H1 (cell line): ENCODE data around the gene ARSK. TPM values are rescaled to one million over a fixed set of nuclear protein-coding genes. Genes with fewer than 3 reads are reported as not detected.

Source experiments
- CTCF ChIA-PET: fragments of 300-600 bp; sonication (Branson Sonifier 250); formaldehyde crosslinking; loops from one replicate; lab custom pipeline; 2021; ENCODE audit not compliant: partially characterized antibody; lab: Charles Lee
- POLR2A ChIA-PET: fragments of 300-600 bp; sonication (Branson Sonifier 250); formaldehyde crosslinking; loops from one replicate; lab custom pipeline; 2021; ENCODE audit warnings: inconsistent platforms; ENCODE audit not compliant: partially characterized antibody; lab: Charles Lee
- DNase-seq, 2 experiments: peaks; one replicate each; pipeline versions ENCODE4 v3.0.0 to v3.0.0-alpha.2; 2010 to 2022; ENCODE audit warnings: low spot score in 2 of 2, low read depth in 1 of 2, mixed read lengths in 1 of 2
- FAIRE-seq: peaks from 2 replicates; lab custom pipeline; 2011; peaks lifted over from hg19 to GRCh38; lab: Jason Lieb, UNC
- H2AFZ ChIP-seq: 2 replicates; pipeline ENCODE4 v1.8.1; 2012; ENCODE audit warnings: low read length, inconsistent platforms
- H2AK5ac ChIP-seq: 2 replicates; pipeline ENCODE4 v1.6.1; 2013; ENCODE audit warnings: low read depth, low read length
- H2BK120ac ChIP-seq: replicated peaks from 2 replicates; pipeline ENCODE3; 2013; ENCODE audit warnings: low read depth, low read length, inconsistent platforms
- H2BK12ac ChIP-seq: 2 replicates; pipeline ENCODE4 v1.6.1; 2013; ENCODE audit warnings: low read depth, low read length
- H2BK15ac ChIP-seq: 2 replicates; pipeline ENCODE4 v1.6.1; 2013; ENCODE audit warnings: low read length
- H2BK20ac ChIP-seq: 2 replicates; pipeline ENCODE4 v1.6.1; 2013; ENCODE audit warnings: low read length
- H2BK5ac ChIP-seq: 2 replicates; pipeline ENCODE4 v1.6.1; 2013; ENCODE audit warnings: low read depth, low read length
- H3K14ac ChIP-seq: 2 replicates; pipeline ENCODE4 v1.6.1; 2013; ENCODE audit warnings: inconsistent platforms; ENCODE audit not compliant: insufficient read length
- H3K18ac ChIP-seq: 2 replicates; pipeline ENCODE4 v1.6.1; 2013; ENCODE audit warnings: low read length; ENCODE audit errors: extremely low read depth
- H3K23ac ChIP-seq: 2 replicates; pipeline ENCODE4 v1.6.1; 2013; ENCODE audit warnings: inconsistent platforms; ENCODE audit not compliant: insufficient read length
- H3K23me2 ChIP-seq: 2 replicates; pipeline ENCODE4 v1.6.1; 2013; ENCODE audit warnings: low read depth, low read length
- H3K27ac ChIP-seq: 2 replicates; pipeline ENCODE4 v1.6.1; 2011; ENCODE audit warnings: low read depth, low read length, inconsistent platforms
- H3K27me3 ChIP-seq, 4 experiments: replicated peaks in 1 of 4; 1 replicate in 1 of 4; 2 replicates in 3 of 4; pipeline versions ENCODE4 v1.6.1 to v1.8.1; 2011 to 2013; ENCODE audit warnings: low read length in 3 of 4, mild to moderate bottlenecking in 3 of 4, inconsistent platforms in 2 of 4, mixed read lengths in 2 of 4, moderate library complexity in 1 of 4; ENCODE audit not compliant: control insufficient read depth in 3 of 4, insufficient read depth in 3 of 4; ENCODE audit errors: extremely low read depth in 1 of 4
- H3K36me3 ChIP-seq, 4 experiments: 2 replicates each; pipeline versions ENCODE4 v1.6.1 to v1.8.1; 2011 to 2013; ENCODE audit warnings: mild to moderate bottlenecking in 4 of 4, low read length in 3 of 4, moderate library complexity in 2 of 4, control low read depth in 1 of 4, inconsistent platforms in 1 of 4; ENCODE audit not compliant: insufficient read depth in 4 of 4, control insufficient read depth in 2 of 4
- H3K4ac ChIP-seq: replicated peaks from 2 replicates; pipeline ENCODE3; 2013; ENCODE audit warnings: low read length, low read depth, mixed read lengths, inconsistent platforms; ENCODE audit not compliant: insufficient read length
- H3K4me1 ChIP-seq, 4 experiments: replicated peaks in 1 of 4; 1 replicate in 1 of 4; 2 replicates in 3 of 4; pipeline versions ENCODE4 v1.6.1 to v1.8.1; 2011 to 2013; ENCODE audit warnings: low read length in 3 of 4, inconsistent platforms in 2 of 4, mixed read lengths in 1 of 4; ENCODE audit not compliant: insufficient read depth in 4 of 4, control insufficient read depth in 3 of 4
- H3K4me2 ChIP-seq, 2 experiments: 2 replicates each; pipeline versions ENCODE4 v1.6.1 to v1.8.1; 2011 to 2013; ENCODE audit warnings: low read depth in 2 of 2, low read length in 2 of 2, control low read depth in 1 of 2, inconsistent platforms in 1 of 2, mild to moderate bottlenecking in 1 of 2; ENCODE audit not compliant: insufficient read depth in 1 of 2
- H3K4me3 ChIP-seq, 4 experiments: fragments of 200-600, 300-600 bp in 1 of 4; sonication (generic), shearing (Covaris generic), sonication (Bioruptor Twin) in 1 of 4; 2 replicates each; pipeline versions ENCODE4 v1.5.1 to v1.8.1; 2011 to 2016; ENCODE audit warnings: low read length in 4 of 4, low read depth in 3 of 4, control low read depth in 2 of 4, inconsistent platforms in 2 of 4, mild to moderate bottlenecking in 2 of 4, mixed read lengths in 1 of 4, moderate library complexity in 1 of 4; ENCODE audit not compliant: insufficient read depth in 2 of 4; ENCODE audit errors: extremely low read depth in 1 of 4
- H3K56ac ChIP-seq: replicated peaks from 2 replicates; pipeline ENCODE3; 2013; ENCODE audit warnings: low read depth, mild to moderate bottlenecking, mixed read lengths, low read length, inconsistent platforms; ENCODE audit not compliant: insufficient read length
- H3K79me1 ChIP-seq: 2 replicates; pipeline ENCODE4 v1.6.1; 2013; ENCODE audit warnings: low read depth, low read length, control low read depth
- H3K79me2 ChIP-seq, 2 experiments: 2 replicates each; pipeline versions ENCODE4 v1.6.1 to v1.8.1; 2012 to 2013; ENCODE audit warnings: low read length in 2 of 2, mild to moderate bottlenecking in 2 of 2, inconsistent platforms in 1 of 2; ENCODE audit not compliant: insufficient read depth in 2 of 2, control insufficient read depth in 1 of 2
- H3K9ac ChIP-seq, 4 experiments: replicated peaks in 1 of 4; 1 replicate in 1 of 4; 2 replicates in 3 of 4; pipeline versions ENCODE4 v1.6.1 to v1.8.1; 2011 to 2013; ENCODE audit warnings: low read depth in 3 of 4, low read length in 3 of 4, control low read depth in 2 of 4, mild to moderate bottlenecking in 2 of 4, moderate library complexity in 2 of 4, inconsistent platforms in 1 of 4; ENCODE audit errors: extremely low read depth in 1 of 4
- H3K9me3 ChIP-seq, 2 experiments: 2 replicates each; pipeline versions ENCODE4 v1.6.1 to v1.8.1; 2012 to 2013; ENCODE audit warnings: mild to moderate bottlenecking in 2 of 2, moderate library complexity in 2 of 2, control low read depth in 1 of 2, inconsistent platforms in 1 of 2, low read depth in 1 of 2, low read length in 1 of 2, mixed read lengths in 1 of 2; ENCODE audit not compliant: insufficient read depth in 2 of 2
- H4K20me1 ChIP-seq, 2 experiments: replicated peaks in 1 of 2; 2 replicates each; pipeline versions ENCODE3 to v1.8.1; 2011 to 2013; ENCODE audit warnings: inconsistent platforms in 2 of 2, low read length in 2 of 2, mild to moderate bottlenecking in 1 of 2; ENCODE audit not compliant: insufficient read depth in 2 of 2, control insufficient read depth in 1 of 2
- H4K5ac ChIP-seq: 2 replicates; pipeline ENCODE4 v1.6.1; 2013; ENCODE audit warnings: low read length, low read depth, mixed read lengths, inconsistent platforms; ENCODE audit not compliant: insufficient read length
- H4K8ac ChIP-seq: 2 replicates; pipeline ENCODE4 v1.8.0; 2013; ENCODE audit warnings: mild to moderate bottlenecking, moderate library complexity, low read length, inconsistent platforms; ENCODE audit not compliant: insufficient read depth; ENCODE audit errors: extremely low read depth
- H4K91ac ChIP-seq: replicated peaks from 2 replicates; pipeline ENCODE3; 2013; ENCODE audit warnings: low read length, mixed read lengths, inconsistent platforms; ENCODE audit not compliant: insufficient read length
- ATF2 ChIP-seq: IDR thresholded peaks from 2 replicates; pipeline ENCODE4 v1.6.1; 2012; ENCODE audit warnings: low read length, inconsistent platforms
- BRCA1 ChIP-seq: IDR thresholded peaks from 2 replicates; pipeline ENCODE4 v1.6.1; 2012; ENCODE audit warnings: low read depth, low read length, improper control_type of control experiment
- CHD2 ChIP-seq: IDR thresholded peaks from 2 replicates; pipeline ENCODE4 v1.6.1; 2012; ENCODE audit warnings: low read length, improper control_type of control experiment
- EZH2 ChIP-seq: fragments of 200-600 bp; sonication (generic); IDR thresholded peaks from 2 replicates; pipeline ENCODE4 v1.7.1; 2012; ENCODE audit warnings: low read depth, mild to moderate bottlenecking, moderate library complexity, low read length, inconsistent platforms; ENCODE audit not compliant: severe bottlenecking
- GTF2F1 ChIP-seq: IDR thresholded peaks from 2 replicates; pipeline ENCODE4 v1.6.1; 2012; ENCODE audit warnings: low read depth, low read length, improper control_type of control experiment, borderline replicate concordance
- RNF2 ChIP-seq: fragments of 200-900, 300-1000 bp; sonication (generic); IDR thresholded peaks from 2 replicates; pipeline ENCODE4 v1.7.1; 2016; ENCODE audit warnings: borderline replicate concordance, low read depth, mild to moderate bottlenecking, antibody characterized with exemption, low read length; ENCODE audit not compliant: poor library complexity, severe bottlenecking; ENCODE audit errors: missing control alignments
- SIN3A ChIP-seq, 2 experiments: IDR thresholded peaks in 1 of 2; conservative IDR thresholded peaks in 1 of 2; 2 replicates each; pipeline ENCODE4 v1.6.1; 2011 to 2012; ENCODE audit warnings: low read length in 2 of 2, improper control_type of control experiment in 1 of 2, low read depth in 1 of 2, mild to moderate bottlenecking in 1 of 2
- ZNF274 ChIP-seq: IDR thresholded peaks from 2 replicates; pipeline ENCODE4 v1.7.0; 2012; ENCODE audit warnings: low read length, borderline replicate concordance; ENCODE audit errors: extremely low read depth
- WGBS, 2 experiments: shearing (Covaris generic) in 1 of 2; methylation state at CpG; one replicate each; pipeline versions ENCODE4 v1.1.6 to v1.1.7; 2013 to 2015; ENCODE audit warnings: low lambda C conversion rate in 2 of 2, mixed read lengths in 2 of 2, inconsistent platforms in 1 of 2, low coverage in 1 of 2, missing lambda C conversion rate in 1 of 2; ENCODE audit not compliant: insufficient replicate concordance in 2 of 2, insufficient coverage in 1 of 2, insufficient read length in 1 of 2; ENCODE audit errors: extremely low coverage in 1 of 2, missing lambda C conversion rate in 1 of 2; 5-methylcytosine and 5-hydroxymethylcytosine counted together
- polyA plus RNA-seq, 7 experiments: library from polyadenylated mRNA; depleted of rRNA in 3 of 7; stranded (reverse) in 5 of 7; unstranded in 2 of 7; fragments of >200 nt in 5 of 7; fragments of 200-250 nt in 2 of 7; gene quantifications; 1 replicate in 5 of 7; 2 replicates in 1 of 7; 4 replicates in 1 of 7; pipeline versions ENCODE4 v1.2.1 to v1.2.3, GENCODE V29; 2011 to 2013; ENCODE audit warnings: missing spikeins in 2 of 7, mixed read lengths in 2 of 7
- total RNA-seq: library from RNA; stranded (reverse); fragmentation: NEBNext Ultra II Directional; extraction: Animal tissue kit (Norgen Biotek cat#: 25700); gene quantifications from 2 replicates; pipeline ENCODE4 v1.2.1, GENCODE V29; 2021
- TF ChIP-seq, protein P1 (sequence below), 3 experiments: IDR thresholded peaks; 1 replicate in 2 of 3; 2 replicates in 1 of 3; pipeline versions ENCODE4 v1.5.1 to v1.6.1; 2011; ENCODE audit warnings: low read length in 3 of 3, mild to moderate bottlenecking in 3 of 3, inconsistent platforms in 2 of 3, low read depth in 1 of 3, moderate library complexity in 1 of 3; ENCODE audit not compliant: insufficient read depth in 1 of 3; ENCODE audit errors: control extremely low read depth in 1 of 3

ARSK gene
- total and polyA plus RNA-seq, 2 of the 8 experiments (the other 6 are each of a cell fraction or from before 2014, with no cell fraction given), result 8.4 to 14.1 TPM

DNA sequence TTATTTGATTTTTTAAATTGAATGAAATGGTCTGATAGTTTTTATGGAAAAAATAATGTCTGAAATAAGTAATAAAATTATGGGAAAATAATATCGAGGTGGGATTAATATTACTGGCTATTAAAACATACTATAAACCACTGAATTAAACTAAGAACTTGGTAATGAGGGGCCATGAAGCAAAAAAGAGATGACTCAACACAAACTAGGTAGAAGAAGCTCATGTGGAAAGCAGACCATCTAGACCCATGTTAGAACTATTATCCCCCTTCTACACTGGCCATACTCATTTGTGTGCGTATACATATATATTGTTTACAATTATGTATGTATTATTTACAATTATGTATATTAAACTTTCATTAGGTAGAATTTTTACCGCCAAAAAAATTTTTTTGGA is 56.5 kb downstream of the ARSK start:
- Histone ChIP-seq H3K4me3 (no peak overlapping the region), H3K27ac (no peak overlapping the region), H3K79me2 (no peaks in the 10 kb centered on the region), H2BK15ac (no peak overlapping the region), H3K4ac (no peak overlapping the region), H2BK12ac (no peak overlapping the region), H3K23ac (no peak overlapping the region), H3K36me3 (no peaks in the 10 kb centered on the region), H3K18ac (no peak overlapping the region), H3K14ac (no peak overlapping the region), H3K27me3 (no peaks in the 10 kb centered on the region), H2AK5ac (no peak overlapping the region), H2BK20ac (no peak overlapping the region), H3K4me2 (no peak overlapping the region), H4K5ac (no peak overlapping the region), H4K8ac (no peak overlapping the region), H3K9ac (no peak overlapping the region), H3K79me1 (no peaks in the 10 kb centered on the region), H2BK120ac (no peak overlapping the region), H4K91ac (no peak overlapping the region), H3K23me2 (no peaks in the 10 kb centered on the region), H4K20me1 (no peaks in the 10 kb centered on the region), H3K9me3 (peaks cover 0 to 6% of the 10 kb centered on the region in 2 experiments; a peak in 2 of 4 replicates), H2BK5ac (no peak overlapping the region), H3K4me1 (no peaks in the 10 kb centered on the region), H3K56ac (no peak overlapping the region), H2AFZ (no peak overlapping the region)
- ChIA-PET POLR2A (no interaction called here), CTCF (interaction anchor here (1.4 kb wide), 1 partner anchor 11 kb away, joined by 3 read pairs; no protein-coding TSS in a partner anchor)
- DNase-seq (no peak), FAIRE-seq (no peak)
- 88 to 100% methylated on average over 1 to 3 of the region's 3 CpGs for WGBS, 2 experiments
- TF ChIP-seq, protein P1, sequence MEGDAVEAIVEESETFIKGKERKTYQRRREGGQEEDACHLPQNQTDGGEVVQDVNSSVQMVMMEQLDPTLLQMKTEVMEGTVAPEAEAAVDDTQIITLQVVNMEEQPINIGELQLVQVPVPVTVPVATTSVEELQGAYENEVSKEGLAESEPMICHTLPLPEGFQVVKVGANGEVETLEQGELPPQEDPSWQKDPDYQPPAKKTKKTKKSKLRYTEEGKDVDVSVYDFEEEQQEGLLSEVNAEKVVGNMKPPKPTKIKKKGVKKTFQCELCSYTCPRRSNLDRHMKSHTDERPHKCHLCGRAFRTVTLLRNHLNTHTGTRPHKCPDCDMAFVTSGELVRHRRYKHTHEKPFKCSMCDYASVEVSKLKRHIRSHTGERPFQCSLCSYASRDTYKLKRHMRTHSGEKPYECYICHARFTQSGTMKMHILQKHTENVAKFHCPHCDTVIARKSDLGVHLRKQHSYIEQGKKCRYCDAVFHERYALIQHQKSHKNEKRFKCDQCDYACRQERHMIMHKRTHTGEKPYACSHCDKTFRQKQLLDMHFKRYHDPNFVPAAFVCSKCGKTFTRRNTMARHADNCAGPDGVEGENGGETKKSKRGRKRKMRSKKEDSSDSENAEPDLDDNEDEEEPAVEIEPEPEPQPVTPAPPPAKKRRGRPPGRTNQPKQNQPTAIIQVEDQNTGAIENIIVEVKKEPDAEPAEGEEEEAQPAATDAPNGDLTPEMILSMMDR (IDR thresholded peaks at IDR 0.05; ENCODE audit: control extremely low read depth in 1 of 3, insufficient read depth in 1 of 3, low read depth in 1 of 3, low read length in 3 of 3), result no peak
- TF ChIP-seq BRCA1, result no peak
- no peak for TF ChIP-seq CHD2
- TF ChIP-seq SIN3A (conservative IDR thresholded peaks at IDR 0.05 in 1 of 2, IDR thresholded peaks at IDR 0.05 in 1 of 2; ENCODE audit: low read depth in 1 of 2, low read length in 2 of 2), result no peak
- no peak for TF ChIP-seq ZNF274
- no peak for TF ChIP-seq ATF2
- TF ChIP-seq EZH2, result no peak
- no peak for TF ChIP-seq RNF2
- no peak for TF ChIP-seq GTF2F1
